GOT3 (cell line): ENCODE data around the gene VSTM4.

Experiments
- DNase-seq: peaks from one replicate; lab custom pipeline; 2025; ENCODE audit warnings: mixed read lengths; lab: John Stamatoyannopoulos, UW

Gene VSTM4

GRCh38 chr10:49007129-49007528 lies 108.2 kb downstream of the VSTM4 start:
- no peak for DNase-seq

GRCh38 chr10:49005270-49005669 lies 110.1 kb downstream of the VSTM4 start:
- no peak for DNase-seq

DNA sequence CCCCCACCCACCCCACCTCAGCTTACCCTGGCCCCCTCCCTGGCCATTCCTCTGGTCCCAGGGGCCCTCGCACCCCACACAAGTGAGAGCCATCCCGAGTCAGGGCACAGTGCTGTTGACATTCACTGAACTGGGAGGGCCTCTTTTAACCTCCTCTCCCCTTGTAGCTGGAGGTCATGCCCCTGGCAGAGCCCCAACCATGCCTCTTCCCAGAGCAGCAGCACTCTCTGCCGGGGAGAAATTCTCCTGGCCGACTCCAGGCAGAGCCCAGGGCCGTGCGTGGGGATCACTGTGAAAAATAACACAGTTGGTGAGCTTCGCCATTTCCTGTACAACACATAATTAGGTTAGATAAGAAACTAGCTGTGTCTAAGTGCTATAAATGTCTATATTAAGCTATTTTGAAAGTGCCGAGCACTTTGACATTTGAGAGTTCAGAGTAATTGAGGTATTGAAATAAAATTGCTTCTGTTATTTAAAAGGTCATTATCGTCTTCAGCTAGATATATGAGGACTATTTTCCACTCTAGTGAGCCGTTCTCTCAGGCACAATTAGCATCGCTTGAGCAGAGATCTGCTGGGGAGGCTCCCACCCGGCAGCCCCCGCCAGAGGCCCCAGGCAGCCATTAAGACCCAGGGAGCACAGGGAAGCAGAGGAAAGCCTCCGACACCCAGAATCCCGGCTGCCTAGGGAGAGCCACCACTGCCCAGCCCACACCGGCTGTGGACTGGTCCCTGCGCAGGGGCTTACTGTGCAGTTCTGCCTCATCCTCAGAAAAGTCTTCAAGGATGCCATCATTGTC lies 113.3 kb downstream of the VSTM4 start:
- DNase-seq: no peak

DNA sequence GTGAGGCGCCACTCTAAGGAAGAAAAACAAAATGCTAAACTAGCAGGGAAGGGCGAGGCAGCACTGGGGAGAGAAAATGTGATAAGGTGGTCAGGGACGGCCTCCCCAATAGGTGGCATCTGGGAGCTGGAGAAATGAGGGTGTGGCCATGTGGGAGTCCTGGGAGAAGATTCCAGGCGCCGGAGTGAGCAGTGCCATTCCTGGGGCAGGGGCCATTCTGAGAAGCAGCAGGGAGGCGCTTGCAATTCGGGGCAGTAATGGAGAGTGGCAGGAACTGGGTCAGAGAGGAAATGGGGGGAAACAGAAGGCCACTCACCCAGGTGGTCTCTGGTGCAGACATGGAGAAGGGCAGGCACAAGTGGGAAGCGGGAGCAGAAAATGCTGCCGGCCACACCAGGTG lies 113.9 kb downstream of the VSTM4 start:
- no peak for DNase-seq

- DNase-seq: no peak
Measured at GRCh38 chr10:49000437-49001398, 114.6 kb downstream of the VSTM4 start.

DNA sequence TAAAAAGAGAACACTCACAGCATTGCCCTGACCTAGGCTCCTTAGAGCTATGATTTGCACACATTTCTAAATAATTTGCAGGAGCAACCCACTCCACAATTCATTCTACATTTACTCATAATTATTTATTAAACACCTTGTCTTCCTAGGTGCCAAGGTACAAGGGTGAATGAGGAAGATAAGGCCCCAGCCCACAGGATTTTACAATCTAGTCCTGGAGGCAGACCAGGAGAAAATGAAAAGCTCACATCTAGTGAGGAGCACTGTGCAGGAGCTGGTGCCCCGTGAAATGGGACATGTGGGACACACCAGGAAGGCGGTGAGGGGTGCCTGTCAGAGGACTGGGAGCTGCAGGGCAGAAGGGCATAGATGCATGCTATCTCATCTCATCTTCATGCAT lies 116.0 kb downstream of the VSTM4 start:
- no peak for DNase-seq

- DNase-seq: no peak
Measured at GRCh38 chr10:48996329-48996728, 119.0 kb downstream of the VSTM4 start.

- no peak for DNase-seq
Measured at GRCh38 chr10:48993627-48994026, 121.7 kb downstream of the VSTM4 start.

DNA sequence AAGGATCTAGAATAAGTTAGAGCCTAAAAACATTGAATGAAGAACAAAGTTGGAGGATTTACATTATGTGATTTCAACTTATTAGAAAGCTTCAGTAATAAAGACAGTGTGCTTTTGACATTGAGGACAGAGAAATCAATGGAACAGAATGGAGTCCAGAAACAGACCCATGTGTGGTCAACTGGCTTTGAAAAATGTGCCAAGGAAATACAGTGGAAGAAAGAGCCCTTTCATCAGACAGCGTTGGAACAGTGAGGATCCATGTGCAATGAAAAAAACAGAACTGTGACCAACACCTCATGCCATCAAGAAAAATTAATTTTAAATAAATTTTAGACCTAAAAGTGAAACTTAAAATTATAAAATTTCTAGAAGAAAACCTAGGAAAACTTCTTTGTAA lies 125.1 kb downstream of the VSTM4 start:
- no peak for DNase-seq

- DNase-seq: no peak
Measured at GRCh38 chr10:48985621-48986158, 129.6 kb downstream of the VSTM4 start.

GRCh38 chr10:48983648-48984351 lies 131.5 kb downstream of the VSTM4 start:
- DNase-seq: no peak

DNA sequence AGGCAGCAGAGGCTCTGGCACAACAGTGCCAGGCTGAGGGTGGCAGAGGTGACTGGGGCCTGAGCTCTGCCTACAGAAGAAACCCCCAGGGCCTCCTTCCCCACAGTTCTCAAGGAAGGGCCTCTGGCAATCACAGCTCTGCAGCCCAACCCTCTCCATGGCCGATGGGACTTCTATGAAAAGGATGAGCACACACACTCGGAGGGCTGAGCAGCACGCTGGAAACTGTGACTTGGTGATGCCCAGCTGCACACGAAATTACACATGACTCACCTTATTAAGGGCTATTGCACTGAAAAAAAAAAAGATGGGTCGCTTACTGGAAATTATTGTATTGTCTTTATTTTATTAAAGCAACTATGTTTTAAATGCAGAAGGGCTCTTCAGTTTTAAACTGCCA lies 132.7 kb downstream of the VSTM4 start:
- DNase-seq: no peak

DNA sequence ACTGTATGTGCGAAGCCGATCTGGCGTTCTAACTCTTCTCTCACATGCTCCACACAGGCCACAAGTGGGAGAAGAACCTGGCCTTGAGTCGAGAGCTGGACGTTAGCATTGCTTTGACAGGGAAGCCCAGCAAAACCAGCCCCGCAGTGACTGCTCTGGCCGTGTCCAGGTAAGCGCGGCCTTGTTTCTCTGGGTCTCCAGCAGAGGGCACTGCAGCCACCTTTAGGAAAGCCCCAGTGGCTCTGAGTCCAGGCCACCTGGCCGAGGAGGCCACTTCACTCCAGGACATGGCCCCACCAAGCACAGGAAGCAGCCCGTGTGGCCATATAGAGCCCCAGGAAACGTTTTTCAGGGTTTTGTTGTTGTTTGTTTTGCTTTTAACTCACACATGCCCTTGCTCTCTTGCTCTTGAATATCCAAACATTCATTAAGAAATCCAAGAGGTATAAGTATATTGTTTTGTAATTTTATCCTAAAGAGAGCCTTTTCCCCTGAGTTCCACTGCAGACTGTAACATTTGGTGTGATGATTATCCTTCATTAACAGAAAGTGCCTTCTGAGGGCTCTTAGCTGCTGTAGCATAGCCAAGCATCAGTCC lies 133.9 kb downstream of the VSTM4 start:
- DNase-seq: no peak

DNA sequence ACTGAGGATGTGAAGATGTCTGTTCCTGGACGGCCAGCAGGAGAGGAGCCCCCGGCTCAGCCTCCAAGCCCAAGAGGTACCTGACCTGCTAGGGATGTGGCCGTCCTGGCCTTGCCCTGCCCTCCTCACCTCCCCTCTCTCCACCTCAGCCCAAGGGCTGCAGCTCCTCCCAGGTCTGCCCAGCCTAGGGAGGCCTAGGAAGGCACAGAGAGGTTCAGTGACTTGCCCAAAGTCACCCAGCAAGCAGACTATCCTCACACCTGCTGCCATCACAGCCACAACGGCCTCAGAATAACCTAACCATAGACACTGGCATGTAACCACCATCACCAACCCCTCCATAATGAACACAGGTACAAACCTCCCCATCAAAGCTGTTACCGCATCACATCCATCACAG lies 137.0 kb downstream of the VSTM4 start:
- no peak for DNase-seq

DNA sequence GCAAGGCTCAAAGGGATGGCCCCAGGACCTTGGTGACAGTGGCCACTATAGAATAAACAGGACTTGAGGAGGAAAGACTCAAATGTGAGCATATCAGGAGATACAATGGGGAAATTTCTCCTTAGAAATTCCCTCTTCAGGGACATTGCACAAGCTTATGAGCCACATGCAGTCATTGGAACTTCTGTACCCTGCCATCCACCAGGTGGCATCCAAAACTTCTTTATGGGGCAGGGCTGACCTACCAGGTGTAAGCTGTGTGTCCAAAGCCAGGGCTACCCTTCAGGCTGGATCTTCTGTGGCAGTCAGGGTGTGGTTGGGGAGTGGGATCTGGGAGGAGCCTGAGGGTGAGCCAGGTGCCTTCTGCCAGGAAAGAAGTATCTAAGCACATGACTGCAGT lies 139.1 kb downstream of the VSTM4 start:
- DNase-seq: no peak

- DNase-seq: no peak
Measured at GRCh38 chr10:48974510-48975156, 140.7 kb downstream of the VSTM4 start.

DNA sequence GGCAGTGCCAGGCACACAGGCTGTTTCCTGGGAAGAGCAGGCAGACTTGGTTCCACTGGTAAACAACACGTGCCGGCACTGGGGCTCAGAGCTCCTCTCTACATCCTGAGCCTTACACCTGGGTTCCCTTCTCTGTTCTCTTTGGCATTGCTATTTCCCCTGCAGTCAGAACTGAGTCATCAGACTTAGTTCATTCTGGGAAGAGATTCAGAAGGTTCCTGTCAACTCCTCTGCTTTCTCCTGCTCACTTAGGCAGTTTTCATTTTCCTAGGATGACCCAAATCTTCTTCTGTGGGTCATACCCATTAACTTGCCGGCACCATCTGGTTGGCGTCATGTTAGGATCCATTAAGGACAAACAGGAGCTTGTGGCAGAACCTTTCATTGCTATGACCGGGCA lies 142.3 kb downstream of the VSTM4 start:
- no peak for DNase-seq

DNA sequence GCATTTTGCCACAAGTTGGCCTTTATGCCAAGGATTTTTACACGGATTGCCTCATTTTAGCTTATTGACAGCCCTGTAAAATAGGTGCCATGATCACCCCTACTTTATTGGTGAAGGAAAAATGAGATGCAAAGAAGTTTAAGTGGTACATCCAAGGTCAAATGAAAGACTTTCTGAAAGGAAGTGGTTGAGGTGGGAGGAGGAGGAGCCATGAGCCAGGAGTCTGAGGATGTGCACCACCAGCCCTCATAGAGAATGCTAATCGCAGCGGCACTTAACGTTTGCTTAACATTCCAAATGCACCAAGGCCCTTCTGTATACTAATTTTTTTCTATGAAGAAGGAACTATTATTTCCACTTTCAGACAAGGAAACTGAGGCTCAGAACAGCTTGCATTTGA lies 144.7 kb downstream of the VSTM4 start:
- no peak for DNase-seq

- no peak for DNase-seq
Measured at GRCh38 chr10:48970046-48970445, 145.3 kb downstream of the VSTM4 start.

DNA sequence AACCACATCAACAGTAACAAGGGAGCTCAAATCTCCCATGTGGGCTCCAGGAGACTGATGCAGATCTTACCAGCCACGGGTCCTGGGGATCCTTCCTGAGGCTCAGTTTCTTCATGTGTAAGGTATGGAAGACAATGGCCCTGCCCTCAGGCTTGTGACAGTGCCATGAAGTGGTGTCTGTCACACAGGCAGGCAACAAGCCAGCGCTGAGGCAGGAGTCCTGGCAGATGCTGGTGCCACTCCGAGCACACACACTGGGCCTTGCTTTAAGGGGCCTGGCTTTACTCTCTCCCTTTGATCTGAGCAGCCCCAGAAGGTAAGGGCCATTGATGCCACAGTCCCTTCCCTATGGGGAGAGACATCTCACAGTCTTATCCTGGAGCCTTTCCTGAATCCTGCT lies 147.3 kb downstream of the VSTM4 start:
- DNase-seq: no peak

GRCh38 chr10:48965460-48965859 lies 149.9 kb downstream of the VSTM4 start:
- DNase-seq: no peak
